AG09319 (cell line): ENCODE measurements around the gene LAMTOR3.

Experiments
- DNase-seq: peaks from one replicate; pipeline ENCODE4 v3.0.0-alpha.2; 2010; ENCODE audit warnings: low read depth; ENCODE audit errors: extremely low read depth
- TF ChIP-seq, protein P1 (sequence below): IDR thresholded peaks from 2 replicates; pipeline ENCODE4 v1.5.1; 2011; ENCODE audit warnings: low read depth, mild to moderate bottlenecking, inconsistent platforms, low read length, moderate library complexity

Gene LAMTOR3

GRCh38 chr4:99915449-99915848 is 21.2 kb upstream of the LAMTOR3 start:
- no peak for DNase-seq
- TF ChIP-seq, protein P1, sequence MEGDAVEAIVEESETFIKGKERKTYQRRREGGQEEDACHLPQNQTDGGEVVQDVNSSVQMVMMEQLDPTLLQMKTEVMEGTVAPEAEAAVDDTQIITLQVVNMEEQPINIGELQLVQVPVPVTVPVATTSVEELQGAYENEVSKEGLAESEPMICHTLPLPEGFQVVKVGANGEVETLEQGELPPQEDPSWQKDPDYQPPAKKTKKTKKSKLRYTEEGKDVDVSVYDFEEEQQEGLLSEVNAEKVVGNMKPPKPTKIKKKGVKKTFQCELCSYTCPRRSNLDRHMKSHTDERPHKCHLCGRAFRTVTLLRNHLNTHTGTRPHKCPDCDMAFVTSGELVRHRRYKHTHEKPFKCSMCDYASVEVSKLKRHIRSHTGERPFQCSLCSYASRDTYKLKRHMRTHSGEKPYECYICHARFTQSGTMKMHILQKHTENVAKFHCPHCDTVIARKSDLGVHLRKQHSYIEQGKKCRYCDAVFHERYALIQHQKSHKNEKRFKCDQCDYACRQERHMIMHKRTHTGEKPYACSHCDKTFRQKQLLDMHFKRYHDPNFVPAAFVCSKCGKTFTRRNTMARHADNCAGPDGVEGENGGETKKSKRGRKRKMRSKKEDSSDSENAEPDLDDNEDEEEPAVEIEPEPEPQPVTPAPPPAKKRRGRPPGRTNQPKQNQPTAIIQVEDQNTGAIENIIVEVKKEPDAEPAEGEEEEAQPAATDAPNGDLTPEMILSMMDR, result no peak

GRCh38 chr4:99894998-99895397 is 771 bp upstream of the LAMTOR3 start:
- TF ChIP-seq, protein P1, result no peak
- DNase-seq, result no peak

GRCh38 chr4:99893839-99894160 is 427 bp downstream of the LAMTOR3 start:
- TF ChIP-seq, protein P1, result no peak
- no peak for DNase-seq

DNA sequence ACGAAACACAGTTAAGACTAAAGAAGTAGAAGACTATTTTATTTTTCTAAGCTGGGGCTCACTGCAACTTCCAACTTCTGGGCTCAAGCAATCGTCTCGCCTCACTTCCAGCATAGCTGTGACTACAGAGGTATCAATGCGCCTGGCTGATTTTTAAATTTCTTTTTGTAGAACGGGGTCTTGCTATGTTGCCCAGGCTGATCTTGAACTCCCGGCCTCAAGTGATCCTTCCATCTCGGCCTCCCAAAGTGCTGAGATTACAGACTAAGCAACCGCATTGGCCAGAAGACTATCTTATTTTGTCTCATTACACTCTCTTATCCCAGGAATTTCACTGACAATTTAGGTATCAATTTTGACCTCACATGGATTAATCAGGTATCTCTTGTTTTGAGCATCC is 1.2 kb downstream of the LAMTOR3 start:
- no peak for DNase-seq
- TF ChIP-seq, protein P1, result no peak

- TF ChIP-seq, protein P1, result no peak
- no peak for DNase-seq
Measured at GRCh38 chr4:99891351-99891750, 2.9 kb downstream of the LAMTOR3 start.

- DNase-seq, result no peak
- TF ChIP-seq, protein P1, result no peak
Measured at GRCh38 chr4:99887837-99888236, 6.4 kb downstream of the LAMTOR3 start.

DNA sequence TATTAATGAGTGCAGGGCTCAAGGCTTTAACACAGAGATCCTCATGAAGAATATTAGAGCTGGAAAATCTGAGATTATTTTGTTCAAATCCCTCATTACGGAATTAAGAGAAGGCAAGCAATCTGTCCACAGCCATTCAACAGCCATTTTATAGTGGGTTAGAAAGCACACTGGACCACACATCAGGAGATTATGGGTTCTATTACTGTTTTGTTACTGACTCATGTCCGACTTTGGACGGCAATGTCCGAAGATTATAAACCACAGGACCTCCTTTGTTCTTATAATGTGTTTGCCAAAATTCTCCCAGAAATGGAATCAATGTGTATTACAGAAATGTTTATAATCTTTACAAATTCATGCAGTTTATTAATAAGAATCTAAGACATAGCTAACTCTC is 8.1 kb downstream of the LAMTOR3 start:
- no peak for DNase-seq
- TF ChIP-seq, protein P1, result no peak
